Measurements from ENCODE around the gene AATF.

GRCh38 chr17:36977568-36977967, 28.8 kb downstream of the AATF start:
- TF ChIP-seq, protein P1, sequence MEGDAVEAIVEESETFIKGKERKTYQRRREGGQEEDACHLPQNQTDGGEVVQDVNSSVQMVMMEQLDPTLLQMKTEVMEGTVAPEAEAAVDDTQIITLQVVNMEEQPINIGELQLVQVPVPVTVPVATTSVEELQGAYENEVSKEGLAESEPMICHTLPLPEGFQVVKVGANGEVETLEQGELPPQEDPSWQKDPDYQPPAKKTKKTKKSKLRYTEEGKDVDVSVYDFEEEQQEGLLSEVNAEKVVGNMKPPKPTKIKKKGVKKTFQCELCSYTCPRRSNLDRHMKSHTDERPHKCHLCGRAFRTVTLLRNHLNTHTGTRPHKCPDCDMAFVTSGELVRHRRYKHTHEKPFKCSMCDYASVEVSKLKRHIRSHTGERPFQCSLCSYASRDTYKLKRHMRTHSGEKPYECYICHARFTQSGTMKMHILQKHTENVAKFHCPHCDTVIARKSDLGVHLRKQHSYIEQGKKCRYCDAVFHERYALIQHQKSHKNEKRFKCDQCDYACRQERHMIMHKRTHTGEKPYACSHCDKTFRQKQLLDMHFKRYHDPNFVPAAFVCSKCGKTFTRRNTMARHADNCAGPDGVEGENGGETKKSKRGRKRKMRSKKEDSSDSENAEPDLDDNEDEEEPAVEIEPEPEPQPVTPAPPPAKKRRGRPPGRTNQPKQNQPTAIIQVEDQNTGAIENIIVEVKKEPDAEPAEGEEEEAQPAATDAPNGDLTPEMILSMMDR (IDR thresholded peaks at IDR 0.05): no peak
- no peak for TF ChIP-seq EZH2phosphoT487 (IDR thresholded peaks at IDR 0.05)
